ENCODE data around the gene CLCN4. TPM values are rescaled to one million over a fixed set of nuclear protein-coding genes. Genes with fewer than 3 reads are reported as not detected.
A peak's percentile ranks its signal among the peaks of the same experiment; 100 is the strongest.

Gene CLCN4
- total and polyA plus RNA-seq, 10 of the 15 experiments (the other 5 are each of a cell fraction or from before 2014, with no cell fraction given): 0.90 to 6.9 (median 2.9) TPM

GRCh38 chrX:10121787-10122186 is 35.0 kb upstream of the CLCN4 start (continued):
- TF ChIP-seq IRF5 (IDR thresholded peaks at IDR 0.05; ENCODE audit: borderline replicate concordance): no peak
- no peak for TF ChIP-seq TCF7 (IDR thresholded peaks at IDR 0.05; ENCODE audit: borderline replicate concordance)
- TF ChIP-seq NR2F1 (conservative IDR thresholded peaks at IDR 0.05): peak; percentile 60; the same call in 1 of the 2 replicates
- TF ChIP-seq ETV6 (conservative IDR thresholded peaks at IDR 0.05 in 1 of 2, IDR thresholded peaks at IDR 0.05 in 1 of 2; ENCODE audit: borderline replicate concordance in 1 of 2, low read depth in 1 of 2): peak in 1 of 2 experiments; percentile 45; a peak in 1 of 4 replicates
- no peak for TF ChIP-seq SMAD5 (IDR thresholded peaks at IDR 0.05; ENCODE audit: low read depth)
- no peak for TF ChIP-seq POU2F2 (IDR thresholded peaks at IDR 0.05; ENCODE audit: borderline replicate concordance, low read depth, low read length)
- TF ChIP-seq ATF3 (IDR thresholded peaks at IDR 0.05; ENCODE audit: borderline replicate concordance, extremely low read depth, low read depth, low read length): no peak
- TF ChIP-seq ZNF384 (IDR thresholded peaks at IDR 0.05; ENCODE audit: borderline replicate concordance, low read depth, low read length): no peak
- 0 out of 2 replicates have a peak, but pooled peaks have one; percentile 36 for TF ChIP-seq MTA3 (IDR thresholded peaks at IDR 0.05; ENCODE audit: borderline replicate concordance, low read length)
- TF ChIP-seq EGR1 (IDR thresholded peaks at IDR 0.05; ENCODE audit: borderline replicate concordance in 1 of 2, low read depth in 2 of 2, low read length in 2 of 2): peak in 1 of 2 experiments; percentile 16; a peak in 1 of 3 replicates
- no peak for TF ChIP-seq ZNF24 (IDR thresholded peaks at IDR 0.05)
- TF ChIP-seq MTA2 (IDR thresholded peaks at IDR 0.05; ENCODE audit: low read depth): peak; percentile 44; the same call in 1 of the 2 replicates
- TF ChIP-seq RCOR1 (conservative IDR thresholded peaks at IDR 0.05; ENCODE audit: low read depth, low read length): no peak
- peak; percentile 54 for TF ChIP-seq SKIL (IDR thresholded peaks at IDR 0.05; ENCODE audit: low read depth, poor library complexity, severe bottlenecking)
- peak; percentile 80; the same call in 1 of the 2 replicates for TF ChIP-seq FOXM1 (IDR thresholded peaks at IDR 0.05; ENCODE audit: low read depth, low read length)
- TF ChIP-seq POLR2AphosphoS5 (IDR thresholded peaks at IDR 0.05; ENCODE audit: low read length): no peak
- peak; percentile 31; the same call in 1 of the 2 replicates for TF ChIP-seq SPI1 (IDR thresholded peaks at IDR 0.05; ENCODE audit: borderline replicate concordance, insufficient read depth, low read depth, low read length)
- no peak for TF ChIP-seq PAX8 (IDR thresholded peaks at IDR 0.05)
- no peak for TF ChIP-seq WRNIP1 (IDR thresholded peaks at IDR 0.05; ENCODE audit: borderline replicate concordance, low read depth, low read length)
- no peak for TF ChIP-seq SP1 (IDR thresholded peaks at IDR 0.05; ENCODE audit: low read depth, low read length)
- no peak for TF ChIP-seq BCL11A (IDR thresholded peaks at IDR 0.05; ENCODE audit: low read depth, low read length)
- TF ChIP-seq IKZF1 (conservative IDR thresholded peaks at IDR 0.05): peak; percentile 68
- TF ChIP-seq SMC3 (IDR thresholded peaks at IDR 0.05; ENCODE audit: borderline replicate concordance, low read length): no peak
- no peak for TF ChIP-seq POLR2AphosphoS2 (IDR thresholded peaks at IDR 0.05; ENCODE audit: low read depth, low read length)
- peak; percentile 27; the same call in 1 of the 2 replicates for TF ChIP-seq ZBED1 (IDR thresholded peaks at IDR 0.05; ENCODE audit: borderline replicate concordance)
- no peak for TF ChIP-seq MYC (IDR thresholded peaks at IDR 0.05; ENCODE audit: insufficient read depth, insufficient read length, insufficient replicate concordance, low read length, severe bottlenecking)
- no peak for TF ChIP-seq HDAC6 (IDR thresholded peaks at IDR 0.05; ENCODE audit: unreplicated experiment)
- TF ChIP-seq SUZ12 (IDR thresholded peaks at IDR 0.05; ENCODE audit: unreplicated experiment): no peak

Data from GM12878 (cell line).